Erythroblast (primary cell): Measurements from ENCODE around the gene DPF3.

Experiments
- GATA1 ChIP-seq: IDR thresholded peaks from 2 replicates; pipeline ENCODE4 v1.6.1; 2011; ENCODE audit warnings: low read depth, mild to moderate bottlenecking, control low read depth, low read length, moderate library complexity
- POLR2A ChIP-seq: IDR thresholded peaks from 2 replicates; pipeline ENCODE4 v1.6.1; 2011; ENCODE audit warnings: mild to moderate bottlenecking, low read length

DNA sequence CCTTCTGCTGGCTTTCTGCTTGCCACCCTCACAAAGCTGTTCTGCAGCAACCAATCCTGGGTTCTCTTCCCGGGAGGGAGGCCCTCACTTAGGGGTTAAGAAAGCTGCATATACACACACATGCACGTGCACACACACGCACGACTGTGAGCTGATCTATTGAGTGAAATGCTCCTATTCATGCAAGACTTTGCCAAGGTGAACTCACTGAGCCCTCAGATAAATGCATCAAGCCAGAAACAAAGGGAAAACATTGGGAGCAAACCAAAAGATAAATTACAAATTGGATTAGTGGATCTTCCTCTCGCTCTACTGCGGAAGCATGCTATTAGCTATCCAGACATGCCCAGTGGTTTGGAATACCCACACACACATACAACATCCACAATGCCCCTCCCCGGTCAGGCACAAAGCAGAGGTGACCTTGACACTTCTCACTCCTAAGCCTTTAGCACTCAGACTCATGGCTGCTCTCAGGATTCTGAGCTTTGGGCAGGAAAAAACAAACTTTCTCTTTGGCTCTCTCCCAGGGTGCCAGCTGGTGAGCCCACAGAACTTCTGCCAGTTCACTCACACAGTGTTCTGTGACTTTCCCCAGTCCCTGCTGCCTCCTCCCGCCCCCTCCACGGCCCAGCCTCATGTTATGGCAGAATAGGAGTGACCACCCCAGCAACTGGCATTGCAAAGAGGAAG lies 320.0 kb downstream of the DPF3 start:
- TF ChIP-seq POLR2A (no peak), GATA1 (no peak)
